ENCODE data around the gene C1QTNF2.

GRCh38 chr5:160361624-160362228 is 8.7 kb downstream of the C1QTNF2 start:
- TF ChIP-seq, protein P1, sequence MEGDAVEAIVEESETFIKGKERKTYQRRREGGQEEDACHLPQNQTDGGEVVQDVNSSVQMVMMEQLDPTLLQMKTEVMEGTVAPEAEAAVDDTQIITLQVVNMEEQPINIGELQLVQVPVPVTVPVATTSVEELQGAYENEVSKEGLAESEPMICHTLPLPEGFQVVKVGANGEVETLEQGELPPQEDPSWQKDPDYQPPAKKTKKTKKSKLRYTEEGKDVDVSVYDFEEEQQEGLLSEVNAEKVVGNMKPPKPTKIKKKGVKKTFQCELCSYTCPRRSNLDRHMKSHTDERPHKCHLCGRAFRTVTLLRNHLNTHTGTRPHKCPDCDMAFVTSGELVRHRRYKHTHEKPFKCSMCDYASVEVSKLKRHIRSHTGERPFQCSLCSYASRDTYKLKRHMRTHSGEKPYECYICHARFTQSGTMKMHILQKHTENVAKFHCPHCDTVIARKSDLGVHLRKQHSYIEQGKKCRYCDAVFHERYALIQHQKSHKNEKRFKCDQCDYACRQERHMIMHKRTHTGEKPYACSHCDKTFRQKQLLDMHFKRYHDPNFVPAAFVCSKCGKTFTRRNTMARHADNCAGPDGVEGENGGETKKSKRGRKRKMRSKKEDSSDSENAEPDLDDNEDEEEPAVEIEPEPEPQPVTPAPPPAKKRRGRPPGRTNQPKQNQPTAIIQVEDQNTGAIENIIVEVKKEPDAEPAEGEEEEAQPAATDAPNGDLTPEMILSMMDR (conservative IDR thresholded peaks at IDR 0.05 in 1 of 2, IDR thresholded peaks at IDR 0.05 in 1 of 2; ENCODE audit: low read depth in 1 of 2, low read length in 2 of 2): no peak
- no peak for TF ChIP-seq EZH2 (IDR thresholded peaks at IDR 0.05; ENCODE audit: low read length, missing control alignments)
